HG02840 (cell line): ENCODE measurements around the gene HADH.
"Not testable (repeated sequence)": the region's sequence is repeated elsewhere in the genome, so short reads cannot be mapped to it uniquely, and the experiment has no call there.

Experiments
- ATAC-seq: cut with Tn5 transposase; IDR thresholded peaks from one replicate; pipeline ENCODE4 v1.9.1; 2021; ENCODE audit warnings: mild to moderate bottlenecking, moderate library complexity, moderate number of reproducible peaks; ENCODE audit not compliant: unreplicated experiment, low FRiP score

The HADH gene

DNA sequence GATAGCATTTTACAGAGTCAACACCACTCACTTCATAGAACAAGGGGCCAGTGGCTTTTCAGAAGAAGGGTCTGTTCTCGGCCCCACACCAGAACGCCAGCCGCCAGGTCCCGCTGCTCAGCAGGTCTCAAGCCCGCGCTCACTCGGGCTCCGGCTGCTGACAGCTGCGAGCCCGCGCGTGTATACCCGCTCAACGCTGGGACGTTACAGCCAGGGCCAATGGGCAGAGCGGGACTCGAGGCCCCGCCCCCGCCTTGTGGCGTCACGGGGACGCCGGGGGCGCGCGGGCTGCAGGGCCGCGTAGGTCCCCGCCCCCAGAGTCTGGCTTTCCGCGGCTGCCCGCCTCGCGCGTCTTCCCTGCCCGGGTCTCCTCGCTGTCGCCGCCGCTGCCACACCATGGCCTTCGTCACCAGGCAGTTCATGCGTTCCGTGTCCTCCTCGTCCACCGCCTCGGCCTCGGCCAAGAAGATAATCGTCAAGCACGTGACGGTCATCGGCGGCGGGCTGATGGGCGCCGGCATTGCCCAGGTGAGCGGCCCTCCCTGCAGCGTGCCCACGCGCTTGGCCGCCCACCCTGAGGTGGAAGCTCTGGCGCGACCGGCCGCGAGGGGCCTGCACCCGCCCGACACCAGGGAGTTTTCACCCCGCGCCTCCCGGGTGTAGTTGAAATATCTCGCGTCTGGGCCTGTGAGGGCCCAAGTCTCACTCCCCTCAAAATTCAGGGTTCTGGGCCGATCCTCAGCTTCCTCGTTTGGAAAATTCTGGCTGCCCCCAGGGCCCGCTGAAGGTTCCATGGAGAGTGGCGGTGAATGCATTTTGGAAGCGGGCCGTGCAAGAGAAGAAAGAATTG is at the start of gene HADH:
TSS of gene HADH (plus strand) at position 353 of the 850 bp plus-strand sequence. CDS start at position 397, 44 bp downstream.
- peak; percentile 95 for ATAC-seq

GRCh38 chr4:107945809-107946208 is 43.9 kb upstream of the HADH start:
- no peak for ATAC-seq

DNA sequence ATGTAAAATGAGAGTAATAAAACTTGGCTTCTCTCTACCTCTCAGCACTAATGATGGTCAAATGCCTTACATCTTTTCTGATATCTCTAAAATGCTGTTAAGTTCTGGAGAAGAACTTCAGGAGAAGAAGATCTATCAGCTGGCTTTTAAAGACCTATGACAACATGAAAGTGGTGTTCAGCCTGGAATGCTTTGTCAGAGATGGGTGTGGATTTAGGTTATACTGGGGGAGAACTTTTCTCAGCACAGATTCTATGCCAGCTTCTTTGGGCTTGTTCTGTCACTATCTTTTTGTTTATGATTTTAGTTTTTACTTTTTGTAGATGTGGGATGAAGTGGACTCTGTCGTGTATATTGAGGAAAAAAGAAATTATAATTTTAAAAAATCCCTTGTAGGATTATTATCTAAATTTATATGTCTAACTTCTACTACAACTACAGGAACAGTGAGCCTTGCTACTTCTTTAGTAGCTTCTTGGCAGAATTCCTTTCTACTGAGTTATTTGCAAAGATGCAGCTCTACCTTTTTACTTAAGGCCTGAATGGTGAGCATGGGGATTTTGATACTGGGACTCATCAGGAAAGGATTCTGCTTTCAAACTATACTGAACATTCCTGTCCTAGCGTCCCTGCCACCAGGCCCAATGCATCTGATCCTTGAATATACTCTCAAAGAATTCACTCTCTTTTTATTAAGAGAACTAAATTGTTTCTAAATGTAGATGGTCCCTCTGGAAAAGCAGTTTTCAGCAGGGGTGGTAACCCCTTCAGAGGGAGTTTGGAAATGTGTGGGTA is 38.7 kb upstream of the HADH start:
- ATAC-seq, result no peak

DNA sequence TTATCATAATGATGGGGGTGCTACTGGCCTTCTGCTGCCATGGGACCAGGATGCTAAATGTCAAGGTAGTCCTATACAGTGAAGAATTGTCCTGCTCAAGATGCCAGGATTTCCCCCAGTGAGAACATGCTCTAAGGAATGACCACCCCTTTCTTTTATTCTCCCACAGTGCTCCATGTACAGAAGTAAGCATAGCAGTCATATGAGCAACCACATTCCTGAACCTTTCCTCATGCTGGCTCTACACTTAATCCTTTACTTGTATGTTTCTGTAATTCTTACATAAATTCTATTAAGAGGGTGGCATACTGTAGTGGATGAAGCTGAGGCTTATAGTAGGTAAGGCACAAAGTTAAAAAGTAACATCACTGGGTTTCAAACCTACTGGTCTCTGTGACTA is 38.1 kb upstream of the HADH start:
- no peak for ATAC-seq

DNA sequence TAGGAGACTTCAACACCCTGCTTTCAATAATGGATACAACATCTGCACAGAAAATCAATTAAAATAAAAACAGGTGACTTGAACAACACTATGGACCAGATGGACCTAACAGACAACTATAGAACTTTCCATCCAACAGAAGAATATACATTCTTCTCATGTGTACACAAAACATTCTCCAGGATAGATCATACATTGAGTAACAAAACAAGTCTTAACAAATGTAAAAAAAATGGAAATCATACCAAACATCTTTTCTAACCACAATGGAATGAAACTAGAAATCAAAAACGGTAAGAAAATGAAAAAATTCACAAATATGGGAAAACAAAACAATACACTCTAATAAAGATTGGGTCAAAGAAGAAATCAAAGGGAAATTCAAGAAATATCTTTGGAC is 33.7 kb upstream of the HADH start:
- ATAC-seq, result no peak

- no peak for ATAC-seq
These were observed 22.8 kb upstream of the HADH start for GRCh38 chr4:107966903-107967302.

DNA sequence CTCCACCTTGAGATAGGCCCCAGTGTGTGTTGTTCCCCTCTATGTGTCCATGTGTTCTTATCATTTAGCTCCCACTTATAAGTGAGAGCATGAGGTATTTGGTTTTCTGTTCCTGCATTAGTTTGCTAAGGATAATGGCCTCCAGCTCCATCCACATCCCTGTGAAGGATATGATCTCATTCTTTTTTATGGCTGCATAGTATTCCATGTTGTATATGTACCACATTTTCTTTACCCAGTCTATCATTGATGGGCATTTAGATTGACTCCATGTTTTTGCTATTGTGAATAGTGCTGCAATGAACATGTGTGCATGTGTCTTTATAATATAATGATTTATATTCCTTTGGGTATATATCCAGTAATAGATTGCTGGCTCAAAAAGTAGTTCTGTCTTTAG is 22.2 kb upstream of the HADH start:
- ATAC-seq, result not testable (repeated sequence)

DNA sequence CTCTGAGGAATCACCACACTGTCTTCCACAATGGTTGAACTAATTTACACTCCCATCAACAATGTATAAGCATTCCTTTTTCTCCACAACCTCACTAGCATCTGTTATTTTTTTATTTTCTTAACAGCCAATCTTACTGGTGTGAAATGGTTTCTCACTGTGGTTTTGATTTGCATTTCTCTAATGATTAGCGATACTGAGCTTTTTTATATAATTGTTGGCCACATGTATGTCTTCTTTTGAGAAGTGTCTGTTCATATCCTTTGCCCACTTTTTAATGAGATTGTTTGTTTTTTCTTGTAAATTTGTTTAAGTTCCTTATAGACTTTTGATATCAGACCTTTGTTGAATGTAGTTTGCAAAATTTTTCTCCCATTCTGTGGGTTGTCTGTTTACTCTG is 21.8 kb upstream of the HADH start:
- ATAC-seq, result not testable (repeated sequence)

GRCh38 chr4:107970063-107970798 is 19.5 kb upstream of the HADH start:
- no peak for ATAC-seq

DNA sequence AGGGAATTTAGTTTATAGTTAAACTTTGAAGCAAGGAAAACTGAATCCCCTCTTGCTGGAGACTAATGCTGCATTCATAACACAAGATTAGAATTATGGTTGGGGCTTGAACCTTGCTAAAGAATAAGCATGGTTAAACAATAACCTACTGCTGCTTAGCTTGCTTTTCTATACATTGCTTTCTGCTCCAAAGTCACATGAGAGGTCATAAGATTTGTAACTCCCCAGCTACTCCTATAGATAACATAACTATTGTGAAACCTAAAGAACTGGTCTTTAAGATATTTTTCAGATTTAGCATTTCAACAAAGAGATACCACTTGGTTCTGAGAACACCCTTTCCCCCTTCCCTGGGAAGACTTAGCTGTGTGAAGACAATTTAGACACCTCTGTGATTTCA is 17.1 kb upstream of the HADH start:
- ATAC-seq, result no peak

GRCh38 chr4:107974523-107974922 is 15.2 kb upstream of the HADH start:
- no peak for ATAC-seq

GRCh38 chr4:107977482-107977881 is 12.2 kb upstream of the HADH start:
- no peak for ATAC-seq

DNA sequence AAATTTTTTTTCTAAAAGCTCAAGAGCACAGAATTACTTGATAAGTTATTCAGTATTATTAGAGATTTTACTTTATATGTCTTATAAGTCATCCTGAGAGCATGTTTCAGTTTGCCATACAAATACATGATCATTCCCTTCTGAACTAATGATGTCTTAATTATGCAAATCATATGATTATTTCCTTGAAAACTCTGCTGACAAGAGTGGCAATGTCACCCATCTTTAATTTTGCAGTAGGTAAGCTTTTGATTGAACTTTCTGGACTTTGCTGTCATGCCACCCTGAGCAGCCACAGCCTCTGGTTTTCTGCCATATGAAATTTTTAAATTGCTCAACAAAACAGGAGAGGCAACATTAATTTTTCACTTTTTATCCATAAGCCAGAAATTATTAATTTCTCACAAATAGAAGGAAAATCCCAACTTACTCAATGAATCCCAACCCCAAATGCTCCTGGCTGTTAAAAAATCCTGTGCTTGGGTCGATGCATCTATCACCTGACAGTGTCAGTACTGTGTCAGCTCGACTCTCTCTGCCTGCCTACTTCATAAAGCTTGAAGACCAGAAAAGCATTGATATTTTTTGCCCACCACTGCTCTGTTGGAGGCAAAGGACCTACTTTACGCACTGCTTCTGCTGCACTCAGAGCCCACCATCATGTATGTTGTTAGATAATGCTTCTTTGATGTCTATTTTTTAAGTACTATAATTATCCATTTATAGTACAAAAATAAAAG is 11.6 kb upstream of the HADH start:
- ATAC-seq, result no peak

- ATAC-seq, result no peak
These were observed 10.8 kb upstream of the HADH start for GRCh38 chr4:107978716-107979451.

DNA sequence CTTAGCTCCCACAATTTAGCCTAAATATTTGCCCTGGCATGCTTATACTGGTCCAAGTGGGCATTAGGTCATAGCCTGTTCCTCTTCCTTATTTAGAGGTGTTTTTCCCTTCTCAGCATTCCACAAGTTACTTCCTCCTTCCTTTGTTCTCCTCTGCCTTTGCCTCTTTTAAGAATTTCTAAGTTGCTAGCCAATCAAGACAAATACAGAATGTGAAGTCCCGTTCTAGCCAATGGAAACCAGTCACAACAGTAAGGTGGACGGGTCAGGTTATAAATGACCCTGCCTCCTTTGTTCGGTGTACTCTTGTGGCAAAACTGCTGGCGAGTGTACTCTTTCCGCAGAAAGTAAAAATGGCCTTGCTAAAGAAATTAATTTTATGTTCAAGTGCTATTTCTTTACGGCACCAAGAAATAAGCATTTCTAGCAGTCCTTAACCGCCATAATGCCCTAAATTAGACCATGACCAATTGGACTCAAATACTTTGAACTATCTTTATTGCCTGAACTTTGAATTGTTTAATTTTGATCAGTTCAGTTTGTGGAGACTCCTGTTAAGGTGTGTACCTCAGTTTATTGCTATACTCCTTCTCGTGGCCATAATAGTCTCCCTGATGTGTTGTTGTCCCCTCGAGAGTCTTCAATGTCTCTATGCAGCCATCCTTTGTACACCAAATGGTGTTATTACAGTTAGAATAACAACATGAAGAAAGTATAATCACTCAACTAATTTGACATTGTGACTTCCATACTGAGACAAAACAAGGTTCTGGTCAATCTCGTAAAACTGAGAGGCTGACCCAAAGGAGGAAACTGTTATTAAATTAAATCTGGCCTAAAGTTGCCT is 1.6 kb upstream of the HADH start:
- no peak for ATAC-seq

GRCh38 chr4:107988763-107989035 is 990 bp upstream of the HADH start:
- no peak for ATAC-seq

- ATAC-seq, result no peak
These were observed 540 bp upstream of the HADH start for GRCh38 chr4:107989162-107989536.

GRCh38 chr4:107991945-107992630 is 2.4 kb downstream of the HADH start:
- ATAC-seq, result no peak
